ENCODE data around the gene MGMT.

DNA sequence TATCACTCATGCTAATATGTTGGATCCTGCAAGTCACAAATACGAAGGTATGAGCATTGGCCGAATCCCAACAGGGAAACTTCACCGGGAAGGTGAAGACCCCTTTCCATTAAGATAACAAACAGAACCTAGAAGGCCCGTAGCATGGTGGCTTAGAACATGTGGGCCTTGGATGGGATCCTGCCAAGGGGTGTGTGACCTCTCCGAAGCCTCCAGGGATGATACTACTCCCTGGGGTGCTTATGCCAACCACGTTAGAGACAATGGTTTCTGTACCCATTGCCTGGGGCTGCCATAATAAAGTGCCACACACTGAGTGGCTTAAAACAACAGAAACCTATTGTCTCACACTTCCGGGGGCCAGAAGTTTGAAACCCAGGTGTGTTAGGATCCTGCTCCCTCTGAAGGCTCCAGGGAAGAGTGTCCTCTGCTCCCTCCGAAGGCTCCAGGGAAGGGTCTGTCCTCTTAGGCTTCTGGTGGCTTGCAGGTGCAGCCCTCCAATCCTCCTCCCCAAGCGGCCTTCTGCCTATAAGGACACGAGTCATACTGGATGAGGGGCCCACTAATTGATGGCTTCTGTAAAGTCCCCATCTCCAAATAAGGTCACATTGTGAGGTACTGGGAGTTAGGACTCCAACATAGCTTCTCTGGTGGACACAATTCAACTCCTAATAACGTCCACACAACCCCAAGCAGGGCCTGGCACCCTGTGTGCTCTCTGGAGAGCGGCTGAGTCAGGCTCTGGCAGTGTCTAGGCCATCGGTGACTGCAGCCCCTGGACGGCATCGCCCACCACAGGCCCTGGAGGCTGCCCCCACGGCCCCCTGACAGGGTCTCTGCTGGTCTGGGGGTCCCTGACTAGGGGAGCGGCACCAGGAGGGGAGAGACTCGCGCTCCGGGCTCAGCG lies 992 bp upstream of the MGMT start:
- TF ChIP-seq CTCF (IDR thresholded peaks at IDR 0.05), result no peak
- TF ChIP-seq POLR2A (IDR thresholded peaks at IDR 0.05), result no peak
